ENCODE results near the gene PHF5A. TPM values are rescaled to one million over a fixed set of nuclear protein-coding genes. Genes with fewer than 3 reads are reported as not detected.

The PHF5A gene
- total and polyA plus RNA-seq, 2 of the 8 experiments (the other 6 are each of a cell fraction or from before 2014, with no cell fraction given): 119 to 135 TPM

GRCh38 chr22:41470886-41471285, 2.4 kb upstream of the PHF5A start:
- Histone ChIP-seq H4K8ac (ENCODE audit: extremely low read depth, insufficient read depth, low read length) (no peak overlapping the region), H3K14ac (ENCODE audit: insufficient read length) (no peak overlapping the region), H3K27ac (ENCODE audit: low read depth, low read length) (no peak overlapping the region), H3K27me3 (replicated peaks in 1 of 4; ENCODE audit: control insufficient read depth in 3 of 4, extremely low read depth in 1 of 4, insufficient read depth in 3 of 4, low read length in 3 of 4) (no peaks in the 10 kb centered on the region), H2BK15ac (ENCODE audit: low read length) (no peak overlapping the region), H3K23me2 (ENCODE audit: low read depth, low read length) (peaks cover 6% of the 10 kb centered on the region), H3K79me2 (ENCODE audit: control insufficient read depth in 1 of 2, insufficient read depth in 2 of 2, low read length in 2 of 2) (peaks cover 16 to 83% of the 10 kb centered on the region in 2 experiments), H3K9ac (replicated peaks in 1 of 4; ENCODE audit: extremely low read depth in 1 of 4, low read depth in 3 of 4, low read length in 3 of 4) (no peak overlapping the region), H3K9me3 (ENCODE audit: insufficient read depth in 2 of 2, low read depth in 1 of 2, low read length in 1 of 2) (no peaks in the 10 kb centered on the region), H3K4me3 (ENCODE audit: extremely low read depth in 1 of 4, insufficient read depth in 2 of 4, low read depth in 3 of 4, low read length in 4 of 4) (no peak overlapping the region), H3K4me1 (replicated peaks in 1 of 4; ENCODE audit: control insufficient read depth in 3 of 4, insufficient read depth in 4 of 4, low read length in 3 of 4) (peaks cover 0 to 9% (median 7%) of the 10 kb centered on the region in 4 experiments; a peak in 4 of 7 replicates), H3K23ac (ENCODE audit: insufficient read length) (no peak overlapping the region), H4K5ac (ENCODE audit: insufficient read length, low read depth, low read length) (no peak overlapping the region), H2BK20ac (ENCODE audit: low read length) (no peak overlapping the region), H3K4ac (replicated peaks; ENCODE audit: insufficient read length, low read depth, low read length) (no peak overlapping the region), H3K79me1 (ENCODE audit: low read depth, low read length) (peaks cover 10% of the 10 kb centered on the region), H2AFZ (ENCODE audit: low read length) (no peak overlapping the region), H2BK120ac (replicated peaks; ENCODE audit: low read depth, low read length) (no peak overlapping the region), H3K4me2 (ENCODE audit: insufficient read depth in 1 of 2, low read depth in 2 of 2, low read length in 2 of 2) (no peak overlapping the region), H2AK5ac (ENCODE audit: low read depth, low read length) (no peak overlapping the region), H2BK5ac (ENCODE audit: low read depth, low read length) (no peak overlapping the region), H3K56ac (replicated peaks; ENCODE audit: insufficient read length, low read depth, low read length) (no peak overlapping the region), H4K91ac (replicated peaks; ENCODE audit: insufficient read length, low read length) (no peak overlapping the region), H2BK12ac (ENCODE audit: low read depth, low read length) (no peak overlapping the region), H3K18ac (ENCODE audit: extremely low read depth, low read length) (no peak overlapping the region), H4K20me1 (replicated peaks in 1 of 2; ENCODE audit: control insufficient read depth in 1 of 2, insufficient read depth in 2 of 2, low read length in 2 of 2) (peaks cover 0 to 6% of the 10 kb centered on the region in 2 experiments), H3K36me3 (ENCODE audit: control insufficient read depth in 2 of 4, insufficient read depth in 4 of 4, low read length in 3 of 4) (peaks cover 9 to 19% (median 16%) of the 10 kb centered on the region in 4 experiments)
- CTCF ChIA-PET (ENCODE audit: partially characterized antibody): interaction anchor here (1.2 to 1.8 kb wide), 2 partner anchors 25 to 30 kb away, joined by 6 read pairs; no protein-coding TSS in a partner anchor
- 91% methylated on average over 2 of the region's 2 CpGs; no CpG with 5 or more reads in 1 of the 2 experiments for WGBS, 2 experiments (ENCODE audit: extremely low coverage in 1 of 2, insufficient coverage in 1 of 2, insufficient read length in 1 of 2, insufficient replicate concordance in 2 of 2, low coverage in 1 of 2, low lambda C conversion rate in 2 of 2, missing lambda C conversion rate in 1 of 2)
- DNase-seq (ENCODE audit: low read depth in 1 of 2, low spot score in 2 of 2): no peak
- no peak for TF ChIP-seq TAF7 (optimal IDR thresholded peaks at IDR 0.05; ENCODE audit: borderline replicate concordance, low read depth, low read length)
- TF ChIP-seq CTBP2 (IDR thresholded peaks at IDR 0.05; ENCODE audit: borderline replicate concordance, insufficient read depth, insufficient read length, low read length): no peak
- TF ChIP-seq SRF (IDR thresholded peaks at IDR 0.05; ENCODE audit: low read depth, low read length): no peak
- no peak for TF ChIP-seq PHF8 (conservative IDR thresholded peaks at IDR 0.05; ENCODE audit: low read depth, low read length)
- no peak for TF ChIP-seq SIRT6 (IDR thresholded peaks at IDR 0.05; ENCODE audit: low read length)
- no peak for TF ChIP-seq TAF1 (IDR thresholded peaks at IDR 0.05; ENCODE audit: low read depth, low read length)
- TF ChIP-seq USF2 (IDR thresholded peaks at IDR 0.05; ENCODE audit: low read length): no peak
- TF ChIP-seq POLR2A (IDR thresholded peaks at IDR 0.05; ENCODE audit: control extremely low read depth in 1 of 2, low read depth in 2 of 2, low read length in 2 of 2): no peak
- no peak for TF ChIP-seq EZH2 (IDR thresholded peaks at IDR 0.05; ENCODE audit: low read depth, low read length, severe bottlenecking)
- no peak for TF ChIP-seq MAFK (IDR thresholded peaks at IDR 0.05; ENCODE audit: low read depth, low read length)
- TF ChIP-seq HDAC2 (IDR thresholded peaks at IDR 0.05; ENCODE audit: borderline replicate concordance in 1 of 2, low read depth in 2 of 2, low read length in 2 of 2): no peak
- TF ChIP-seq KDM1A (IDR thresholded peaks at IDR 0.05; ENCODE audit: borderline replicate concordance, low read length): no peak
- TF ChIP-seq TCF12 (IDR thresholded peaks at IDR 0.05; ENCODE audit: low read depth, low read length): no peak
- FAIRE-seq: no peak
- POLR2A ChIA-PET (ENCODE audit: partially characterized antibody): interaction anchor here (2.1 to 30.6 kb wide), 2 partner anchors 11 to 15 kb away, joined by 6 to 887 read pairs; partner anchors contain the start of genes ACO2, PHF5A and TOB2

Data from H1 (cell line).